HCEC 1CT (cell line): ENCODE data around the gene MVD.
"Not testable (repeated sequence)": the region's sequence is repeated elsewhere in the genome, so short reads cannot be mapped to it uniquely, and the experiment has no call there.

Source experiments
- DNase-seq: peaks from one replicate; pipeline ENCODE4 v3.0.0-alpha.2; 2017

MVD gene

DNA sequence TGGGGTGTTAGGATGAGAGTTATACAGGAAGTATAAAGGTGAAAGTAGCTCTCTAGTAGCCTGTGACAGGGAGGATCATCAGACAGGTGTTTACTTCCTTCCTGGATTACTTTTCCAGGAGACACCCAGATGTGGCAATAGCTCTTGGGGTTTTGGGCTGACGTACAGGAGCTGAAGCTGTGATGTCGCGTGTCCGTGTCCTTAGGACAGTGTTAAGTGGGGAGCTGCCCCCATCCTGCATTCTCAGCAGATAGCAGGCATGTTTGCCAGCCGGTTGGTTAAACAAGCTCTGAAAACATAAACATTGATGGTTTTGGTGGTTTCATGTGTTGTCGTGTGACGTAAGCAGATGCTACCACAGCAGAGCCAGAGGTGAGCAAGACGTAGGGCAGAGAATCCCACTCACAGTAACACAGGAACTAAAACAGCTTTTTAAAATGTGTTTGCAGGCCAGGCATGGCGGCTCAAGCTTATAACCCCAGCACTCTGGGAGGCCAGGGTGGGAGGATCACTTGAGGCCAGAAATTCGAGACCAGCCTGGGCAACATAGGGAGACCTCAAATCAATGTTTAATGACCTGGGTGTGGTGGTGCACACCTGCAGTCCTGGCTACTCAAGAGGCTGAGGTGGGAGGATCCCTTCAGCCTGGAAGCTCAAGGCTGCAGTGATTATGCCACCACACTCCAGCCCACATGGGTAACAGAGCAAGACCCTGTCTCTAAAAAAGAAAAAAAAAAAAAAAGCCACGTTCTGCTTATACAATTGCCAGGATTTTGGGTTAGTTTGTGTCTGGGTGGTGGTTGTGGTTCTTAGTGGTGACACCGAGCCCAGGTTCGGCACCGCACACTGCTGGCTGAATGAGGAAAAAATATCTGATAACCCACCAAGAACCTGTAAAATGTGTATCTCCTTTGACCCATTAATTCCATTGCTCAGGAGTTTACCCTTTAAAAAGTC is 42.8 kb downstream of the MVD start:
- peak; percentile 36 for DNase-seq

- DNase-seq: no peak
These were observed 43.8 kb downstream of the MVD start for GRCh38 chr16:88618956-88619667.

DNA sequence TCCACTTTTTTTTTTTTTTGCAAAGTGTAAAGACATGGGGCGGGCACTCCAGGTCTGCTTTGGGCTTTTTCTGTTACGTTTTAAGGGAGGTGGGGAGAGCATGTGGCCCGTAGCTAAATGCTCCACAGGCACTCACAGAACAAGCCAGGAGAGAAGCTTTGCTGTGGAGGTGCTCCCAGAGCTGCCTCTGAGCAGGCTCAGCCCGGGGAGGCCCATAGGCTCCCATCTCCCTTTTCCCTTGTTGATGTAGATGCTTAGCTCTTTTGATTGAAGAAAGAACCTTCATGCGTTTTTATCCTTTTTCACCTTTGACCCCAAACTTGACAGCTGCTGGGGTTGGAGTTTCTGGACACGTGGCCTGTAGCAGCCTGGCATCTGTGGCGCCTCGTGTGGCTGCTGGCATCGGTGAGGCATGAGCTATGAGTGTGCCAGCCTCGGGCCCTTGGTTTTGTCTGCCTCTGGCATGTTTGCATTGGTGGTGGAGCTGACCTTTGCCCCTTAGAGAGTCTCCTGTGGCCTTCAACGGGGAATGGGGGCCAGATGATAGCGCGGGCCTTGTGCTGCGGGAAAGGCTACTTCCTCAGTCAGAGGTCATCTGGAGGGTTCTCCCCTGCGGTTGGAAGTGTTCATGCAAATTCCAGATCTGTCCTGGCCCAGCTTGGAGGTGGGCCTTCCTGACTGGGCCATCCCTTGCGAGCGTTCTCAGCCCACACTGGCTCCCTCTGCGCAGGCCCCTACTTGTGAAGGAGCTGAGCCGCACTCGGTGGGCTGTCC is 44.5 kb downstream of the MVD start:
- no peak for DNase-seq

- DNase-seq: no peak
These were observed 45.4 kb downstream of the MVD start for GRCh38 chr16:88617268-88618031.

GRCh38 chr16:88616736-88617135 is 46.2 kb downstream of the MVD start:
- DNase-seq: no peak

- no peak for DNase-seq
These were observed 46.6 kb downstream of the MVD start for GRCh38 chr16:88616320-88616719.

- no peak for DNase-seq
These were observed 47.9 kb downstream of the MVD start for GRCh38 chr16:88614818-88615580.

- peak; percentile 34 for DNase-seq
These were observed 48.7 kb downstream of the MVD start for GRCh38 chr16:88613911-88614817.

DNA sequence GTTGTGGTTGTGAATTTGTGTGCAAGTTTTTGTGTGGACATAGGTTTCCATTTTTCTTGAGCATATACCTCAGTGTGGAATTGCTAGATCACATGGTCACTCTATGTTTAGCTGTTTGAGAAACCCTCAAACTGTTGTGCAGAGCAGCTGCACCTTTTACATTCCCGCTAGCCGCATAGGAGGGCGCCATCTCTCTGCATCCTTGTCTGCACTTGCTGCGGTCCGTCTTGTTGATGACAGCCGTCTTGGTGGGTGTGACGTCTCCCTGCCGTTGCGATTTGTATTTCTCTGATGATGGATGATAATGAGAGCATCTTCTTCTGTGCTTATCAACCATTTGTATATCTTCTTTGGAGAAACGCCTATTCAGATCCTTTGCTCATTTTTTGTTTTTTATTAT is 49.6 kb downstream of the MVD start:
- DNase-seq: no peak

GRCh38 chr16:88610909-88611812 is 51.7 kb downstream of the MVD start:
- DNase-seq: no peak

DNA sequence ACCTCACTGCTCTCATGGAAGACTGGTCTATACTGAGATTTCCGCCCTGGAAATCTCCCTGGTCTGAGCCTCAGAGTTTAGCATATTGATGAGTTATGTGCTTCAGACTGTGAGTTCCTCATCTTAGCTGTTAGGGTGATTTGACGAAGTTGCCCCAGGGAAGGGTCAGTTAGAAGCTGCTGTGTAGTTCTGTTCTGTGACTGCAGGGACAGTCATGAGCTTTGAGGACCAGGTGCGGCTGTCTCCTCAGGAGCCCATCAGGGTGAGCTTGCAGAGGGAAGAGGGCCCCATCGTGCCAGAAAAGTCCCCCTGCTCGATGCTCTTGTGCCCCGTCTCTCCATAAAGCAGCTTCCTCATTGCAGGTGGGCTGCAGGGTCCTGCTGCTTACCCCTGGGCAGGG is 52.8 kb downstream of the MVD start:
- DNase-seq: no peak

- DNase-seq: not testable (repeated sequence)
These were observed 53.5 kb downstream of the MVD start for GRCh38 chr16:88609426-88609825.

GRCh38 chr16:88608076-88608475 is 54.8 kb downstream of the MVD start:
- no peak for DNase-seq

DNA sequence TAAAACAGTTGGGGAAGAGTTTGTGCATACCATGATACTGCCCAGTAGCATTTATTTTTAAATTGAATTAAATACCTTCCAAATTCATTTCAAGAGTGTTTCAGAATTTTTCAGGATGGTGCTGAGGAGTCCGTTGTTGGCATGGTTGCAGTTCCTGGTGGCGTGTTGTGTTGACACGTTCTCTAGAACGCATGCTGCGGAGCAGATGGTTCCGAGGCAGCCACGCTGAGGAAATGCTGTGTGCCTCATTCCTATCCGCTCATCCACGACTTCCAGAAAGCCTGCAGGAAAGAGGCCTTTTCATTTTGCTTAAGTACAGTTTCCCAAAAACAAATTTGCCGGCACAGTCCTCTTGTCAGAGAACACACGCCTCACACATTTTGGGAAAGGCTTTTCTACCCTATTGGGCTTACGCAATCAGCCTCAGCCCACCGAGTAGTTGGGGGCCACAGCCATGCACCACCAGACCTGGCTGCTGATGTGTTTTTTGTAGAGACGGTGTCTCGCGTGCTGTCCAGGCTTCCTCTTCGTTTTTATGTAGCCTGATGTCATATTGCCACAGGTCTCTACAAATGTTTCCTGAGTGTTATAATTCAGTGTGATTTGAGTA is 56.6 kb downstream of the MVD start:
- no peak for DNase-seq

DNA sequence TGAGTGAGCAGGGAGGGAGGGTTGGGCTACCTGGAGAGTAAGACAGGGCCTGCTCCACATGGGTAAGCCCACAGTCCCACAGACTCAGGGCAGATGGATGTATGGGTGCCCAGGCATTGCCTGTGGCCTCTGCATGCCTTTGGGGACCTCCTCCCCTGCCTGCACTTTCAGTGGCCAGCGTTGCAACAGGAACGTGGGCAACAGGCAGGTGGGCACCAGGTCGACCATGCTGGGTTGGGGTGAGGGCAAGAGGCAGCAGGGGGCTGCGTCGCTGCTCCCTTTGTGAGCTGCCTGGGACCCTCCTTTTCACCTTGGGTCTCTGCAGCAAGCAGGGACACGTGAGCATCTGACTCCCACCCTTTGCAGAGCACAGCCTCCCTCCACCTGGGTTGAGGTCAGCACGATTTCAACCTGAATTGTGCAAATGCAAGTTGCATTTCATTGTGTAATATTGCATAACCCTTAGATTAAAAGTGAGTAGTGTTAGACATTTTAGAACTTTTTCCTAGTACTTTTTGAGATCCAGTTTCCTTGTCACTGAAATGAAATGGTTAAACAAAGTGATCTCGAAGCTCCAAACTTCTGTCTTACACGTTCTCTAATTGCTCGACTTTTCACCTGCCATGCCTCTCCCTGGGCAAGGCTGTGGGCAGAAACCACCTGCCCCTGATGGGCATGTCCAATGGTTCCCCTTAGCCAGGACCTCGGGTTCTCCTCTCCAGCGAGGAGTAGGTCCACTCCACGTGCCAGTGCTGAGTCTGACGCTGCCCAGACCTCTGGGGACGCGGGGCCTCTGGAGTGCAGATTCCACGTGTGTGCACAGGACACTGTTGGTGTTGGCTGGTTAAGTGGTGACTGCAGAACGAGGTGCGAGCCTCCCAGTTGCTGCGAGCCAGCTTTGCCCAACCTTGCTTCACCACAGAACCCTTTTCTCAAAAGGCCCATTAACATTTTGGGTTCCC is 57.4 kb downstream of the MVD start:
- no peak for DNase-seq

- DNase-seq: no peak
These were observed 60.8 kb downstream of the MVD start for GRCh38 chr16:88602091-88602490.
